Measurements from ENCODE around the gene LMF1.

LMF1 gene

GRCh38 chr16:879986-880385 lies 90.8 kb downstream of the LMF1 start:
- DNase-seq (ENCODE audit: low read depth) = no peak
- no peak overlapping the region for H3K4me3 ChIP-seq (ENCODE audit: low read depth, low read length)
- no peak for TF ChIP-seq CTCF (IDR thresholded peaks at IDR 0.05; ENCODE audit: control insufficient read depth, extremely low read depth, insufficient read depth)

GRCh38 chr16:879461-879861 lies 91.3 kb downstream of the LMF1 start:
- DNase-seq (ENCODE audit: low read depth) = no peak
- no peak for TF ChIP-seq CTCF (IDR thresholded peaks at IDR 0.05; ENCODE audit: control insufficient read depth, extremely low read depth, insufficient read depth)
- H3K4me3 ChIP-seq (ENCODE audit: low read depth, low read length) = no peak overlapping the region

DNA sequence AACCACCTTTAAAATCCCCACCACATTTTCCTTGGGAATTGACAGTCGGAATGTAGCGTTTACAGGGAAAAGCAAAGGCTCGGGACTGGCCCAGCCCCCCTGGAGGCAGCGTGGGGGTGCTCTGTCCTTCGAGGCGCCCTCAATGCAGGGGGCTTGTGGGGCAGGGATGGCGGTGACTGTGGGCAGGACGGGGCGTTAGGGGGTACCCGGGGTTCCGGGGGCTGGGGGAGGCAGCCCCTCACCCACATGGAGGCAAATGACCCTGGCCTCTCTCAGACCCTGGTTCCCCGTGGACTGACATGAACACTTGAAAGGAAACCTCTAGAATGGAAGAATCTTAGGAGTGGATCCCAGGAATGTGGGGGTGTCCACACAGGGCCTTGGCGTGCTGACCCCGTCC lies 91.9 kb downstream of the LMF1 start:
- TF ChIP-seq CTCF (IDR thresholded peaks at IDR 0.05; ENCODE audit: control insufficient read depth, extremely low read depth, insufficient read depth) = no peak
- DNase-seq (ENCODE audit: low read depth) = no peak
- no peak overlapping the region for H3K4me3 ChIP-seq (ENCODE audit: low read depth, low read length)

DNA sequence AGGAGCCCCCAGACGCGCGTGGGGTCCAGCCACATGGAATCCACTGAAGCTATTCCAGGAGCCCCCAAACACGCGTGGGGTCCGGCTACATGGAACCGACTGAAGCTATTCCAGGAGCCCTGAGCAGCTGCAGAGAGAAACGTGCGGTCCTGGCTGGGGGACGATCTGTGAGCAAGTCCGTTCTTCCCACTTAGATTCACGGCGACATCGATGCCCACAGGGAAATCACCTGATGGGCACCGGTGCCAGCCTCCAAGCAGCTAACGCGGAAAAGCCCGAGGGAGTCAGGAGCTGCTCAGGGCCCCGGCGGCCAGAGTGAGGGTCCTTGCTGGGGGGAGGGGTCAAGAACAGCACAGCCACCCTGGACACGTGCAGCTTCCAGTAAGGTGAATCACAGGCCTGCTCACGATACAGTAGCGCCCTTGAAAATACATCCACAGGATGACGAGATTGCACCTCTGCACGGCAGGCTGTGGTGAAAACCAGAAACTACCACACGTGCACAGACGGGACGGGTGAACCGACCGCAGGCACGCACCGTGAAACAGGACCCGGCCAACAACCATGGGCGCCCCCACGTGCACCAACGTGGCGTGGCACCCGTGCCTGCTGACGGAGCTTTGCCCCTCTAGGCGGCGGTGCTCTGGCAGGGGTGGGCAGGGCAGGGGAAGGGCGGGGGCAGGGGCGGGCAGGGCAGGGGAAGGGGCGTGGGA lies 92.6 kb downstream of the LMF1 start:
- H3K4me3 ChIP-seq (ENCODE audit: low read depth, low read length) = no peak overlapping the region
- peak; percentile 33; the same call in 1 of the 2 replicates for TF ChIP-seq CTCF (IDR thresholded peaks at IDR 0.05; ENCODE audit: control insufficient read depth, extremely low read depth, insufficient read depth)
- DNase-seq (ENCODE audit: low read depth) = no peak

DNA sequence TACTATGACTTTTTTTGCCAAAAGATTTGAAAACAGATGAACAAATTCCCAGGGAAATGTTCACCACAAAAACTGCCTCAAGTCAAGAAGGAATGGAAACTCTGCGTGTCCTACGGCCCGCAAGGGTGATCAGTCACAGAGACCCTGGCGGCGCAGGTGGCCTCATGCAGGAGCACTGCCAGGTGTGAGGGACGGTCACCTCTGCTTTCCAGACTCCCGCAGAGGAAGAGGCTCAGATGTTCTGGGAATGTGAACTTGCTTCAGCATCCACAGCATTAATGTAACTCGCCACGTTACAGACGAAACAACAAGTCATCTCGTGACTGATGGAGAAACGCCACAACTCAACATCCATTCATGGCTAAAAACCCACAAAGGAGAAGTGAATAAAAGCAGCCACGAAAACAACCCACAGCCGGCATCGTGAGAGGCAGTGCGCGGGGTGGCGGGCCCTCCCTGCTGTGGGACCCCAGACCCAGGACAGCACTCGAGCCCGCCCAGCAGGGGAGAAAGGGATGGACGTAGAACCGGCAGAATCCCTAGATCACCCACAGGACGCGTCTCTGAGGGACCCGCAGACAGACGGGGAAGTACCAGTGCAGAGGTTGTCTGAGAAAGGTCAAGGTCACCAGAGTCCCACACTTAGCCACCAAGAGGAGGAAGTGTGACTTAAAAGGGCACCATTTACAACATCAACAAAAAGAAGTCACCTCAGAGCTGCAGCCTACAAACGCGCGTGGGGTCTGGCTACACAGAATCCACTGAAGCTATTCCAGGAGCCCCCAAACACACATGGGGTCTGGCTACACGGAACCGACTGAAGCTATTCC lies 93.3 kb downstream of the LMF1 start:
- TF ChIP-seq CTCF (IDR thresholded peaks at IDR 0.05; ENCODE audit: control insufficient read depth, extremely low read depth, insufficient read depth) = no peak
- H3K4me3 ChIP-seq (ENCODE audit: low read depth, low read length) = no peak overlapping the region
- no peak for DNase-seq (ENCODE audit: low read depth)

DNA sequence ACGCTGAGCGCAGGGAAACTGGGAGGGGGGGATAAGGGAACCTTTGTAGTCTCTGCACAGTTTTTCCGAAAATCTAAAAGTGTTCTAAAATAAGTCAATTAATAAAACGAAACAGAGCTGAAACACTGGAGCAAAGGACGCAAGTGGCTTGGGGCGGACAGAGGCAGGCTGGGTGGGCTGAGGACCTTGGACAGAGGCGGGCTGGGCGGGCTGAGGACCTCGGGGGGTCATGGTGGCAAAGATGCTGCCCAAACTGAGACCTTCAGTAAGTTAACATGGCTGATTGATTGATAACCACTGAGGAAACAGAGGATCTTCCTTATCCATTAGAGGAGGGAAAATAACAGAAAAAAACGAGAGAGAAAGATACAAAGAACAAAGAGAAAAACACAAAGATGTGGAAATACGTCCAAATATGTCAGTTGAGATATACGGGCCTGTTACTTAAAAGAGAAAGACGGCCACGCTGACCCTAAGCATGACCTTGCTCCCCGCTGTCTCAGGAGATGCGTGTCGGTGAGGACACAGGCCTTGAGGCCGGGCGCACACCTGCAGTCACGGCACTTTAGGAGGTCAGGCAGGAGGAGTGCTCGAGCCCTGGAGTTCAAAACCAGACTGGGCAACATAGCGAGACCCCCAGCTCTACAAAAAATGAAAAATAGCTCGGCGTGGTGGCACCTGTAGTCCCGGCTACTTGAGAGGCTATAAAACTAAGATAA lies 94.1 kb downstream of the LMF1 start:
- DNase-seq (ENCODE audit: low read depth) = no peak
- no peak overlapping the region for H3K4me3 ChIP-seq (ENCODE audit: low read depth, low read length)
- TF ChIP-seq CTCF (IDR thresholded peaks at IDR 0.05; ENCODE audit: control insufficient read depth, extremely low read depth, insufficient read depth) = no peak

Data from LNCaP clone FGC (cell line).